IPS-NIHi11 (cell line): ENCODE measurements around the gene TRIM39.
A peak's percentile ranks its signal among the peaks of the same experiment; 100 is the strongest.
"Not testable (repeated sequence)": the region's sequence is repeated elsewhere in the genome, so short reads cannot be mapped to it uniquely, and the experiment has no call there.

ENCODE experiments used
- DNase-seq: peaks from one replicate; pipeline ENCODE4 v3.0.0; 2012; ENCODE audit warnings: mixed read lengths, low spot score

The TRIM39 gene

DNA sequence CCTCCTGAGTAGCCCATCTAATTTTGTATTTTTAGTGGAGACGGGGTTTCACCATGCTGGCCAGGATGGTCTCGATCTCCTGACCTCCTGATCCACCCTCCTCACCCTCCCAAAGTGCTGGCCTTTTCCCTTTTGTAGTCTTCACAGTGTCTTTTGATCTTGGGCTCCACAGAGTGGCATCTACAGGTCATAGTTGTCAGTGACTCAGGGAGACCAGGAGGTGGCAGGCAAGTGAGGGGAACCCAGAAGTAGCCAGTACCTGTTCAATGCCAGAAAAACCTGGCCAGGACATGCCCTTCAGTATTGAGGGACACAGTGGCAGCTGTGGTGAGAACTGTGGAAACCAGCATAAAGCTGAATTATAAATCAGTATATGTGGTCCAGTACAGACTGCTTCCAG, 37.9 kb downstream of the TRIM39 start:
- DNase-seq: peak; percentile 41

DNA sequence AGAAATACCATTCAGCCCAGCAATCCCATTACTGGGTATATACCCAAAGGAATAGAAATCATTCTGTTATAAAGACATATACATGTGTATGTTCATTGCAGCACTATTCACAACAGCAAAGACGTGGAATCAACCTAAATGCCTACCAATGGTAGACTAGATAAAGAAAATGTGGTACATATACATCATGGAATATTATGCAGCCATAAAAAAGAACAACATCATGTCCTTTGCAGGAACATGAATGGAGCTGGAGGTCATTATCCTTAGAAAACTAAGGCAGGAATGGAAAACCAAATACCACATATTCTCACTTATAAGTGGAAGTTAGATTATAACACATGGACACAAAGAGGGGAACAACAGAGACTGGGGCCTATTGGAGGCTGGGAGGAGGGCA, 42.6 kb downstream of the TRIM39 start:
- DNase-seq: not testable (repeated sequence)

DNA sequence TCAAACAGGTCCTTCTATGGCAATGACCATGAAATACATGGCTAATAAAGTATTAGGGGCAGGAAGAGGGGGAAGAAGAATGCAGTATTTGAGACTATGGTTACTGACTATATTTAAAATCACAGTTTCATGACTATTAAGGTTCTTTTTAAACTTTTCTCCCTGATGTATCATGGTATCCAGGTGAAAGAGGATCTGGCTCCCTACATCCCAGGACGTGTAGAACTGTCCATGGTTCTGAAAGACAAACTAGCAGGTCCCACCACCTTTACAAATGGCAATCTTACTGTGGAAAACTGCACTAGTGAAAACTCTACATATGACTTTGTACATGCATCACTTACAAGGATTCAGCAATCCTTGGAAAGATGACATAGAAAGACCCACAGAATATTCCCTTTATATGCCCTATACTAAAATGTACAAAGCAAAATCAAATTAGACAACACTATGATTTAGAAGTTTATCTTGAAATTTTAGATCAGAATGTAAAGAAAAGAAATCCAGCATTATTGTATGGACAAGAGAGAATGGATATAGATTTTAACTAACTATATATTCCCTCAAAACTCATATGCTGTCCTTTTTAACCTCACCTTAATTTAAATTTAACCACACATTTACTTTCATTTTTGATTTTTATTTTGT, 51.7 kb downstream of the TRIM39 start:
- peak; percentile 78 for DNase-seq

DNA sequence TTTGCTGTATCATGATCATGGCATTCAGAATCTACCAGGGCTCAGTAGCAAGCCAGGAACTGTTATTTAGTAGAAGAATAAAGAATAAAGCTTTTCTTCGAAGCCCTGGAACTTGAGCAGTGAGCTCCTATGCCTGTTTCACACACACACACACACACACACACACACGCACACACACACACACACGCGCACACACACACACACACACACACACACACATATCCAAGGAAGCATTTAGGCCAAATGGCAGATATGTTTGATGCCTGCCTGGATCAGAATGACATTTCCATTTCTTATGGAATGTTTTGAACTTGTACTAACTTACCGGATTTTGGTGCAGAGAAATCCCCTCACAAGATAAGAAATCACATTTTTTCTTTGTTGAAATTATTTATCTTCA, 53.7 kb downstream of the TRIM39 start:
- no peak for DNase-seq

DNA sequence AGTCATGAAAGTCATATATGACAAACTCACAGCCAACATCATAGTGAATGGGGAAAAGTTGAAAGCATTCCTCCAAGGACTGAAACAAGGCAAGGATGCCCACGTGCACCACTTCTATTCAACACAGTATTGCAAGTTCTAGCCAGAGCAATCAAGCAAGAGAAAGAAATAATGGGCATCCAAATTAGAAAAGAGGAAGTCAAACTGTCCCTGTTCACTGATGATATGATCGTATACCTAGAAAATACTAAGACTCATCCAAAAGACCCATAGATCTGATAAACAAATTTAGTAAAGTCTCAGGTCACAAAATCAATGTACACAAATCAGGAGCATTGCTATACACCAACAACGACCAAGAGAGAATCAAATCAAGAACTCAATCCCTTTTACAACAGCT, 59.4 kb downstream of the TRIM39 start:
- DNase-seq: no peak

DNA sequence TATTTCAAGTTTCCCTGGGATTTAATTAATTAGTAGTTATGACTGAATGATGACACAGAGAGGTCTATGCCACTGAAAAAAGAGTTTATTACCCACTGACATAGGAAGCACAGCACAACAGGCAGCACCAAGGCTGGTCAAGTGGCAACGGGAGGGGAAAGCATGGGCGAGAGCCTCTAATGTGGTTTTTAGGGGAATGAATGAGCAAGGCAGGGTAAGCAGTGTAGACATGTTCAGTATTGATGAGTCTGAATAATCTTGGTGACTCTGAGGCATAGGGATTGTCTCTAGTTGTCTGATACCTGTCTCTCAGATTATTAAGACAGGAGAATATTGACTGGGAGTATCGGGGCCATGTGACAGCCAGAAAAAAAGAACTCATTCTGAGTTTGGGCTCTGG, 64.5 kb downstream of the TRIM39 start:
- no peak for DNase-seq
